GM12878 (cell line): ENCODE measurements around the gene ZNF783. TPM values are rescaled to one million over a fixed set of nuclear protein-coding genes. Genes with fewer than 3 reads are reported as not detected.
A peak's percentile ranks its signal among the peaks of the same experiment; 100 is the strongest.

Source experiments
- ASH2L ChIP-seq: fragments of 300-600, 200-600 bp; sonication (generic); IDR thresholded peaks from 2 replicates; pipeline ENCODE4 v1.6.1; 2017; ENCODE audit warnings: low read depth, mild to moderate bottlenecking, borderline replicate concordance
- ATF7 ChIP-seq: fragments of 450-650 bp; IDR thresholded peaks from 2 replicates; pipeline ENCODE4 v1.6.1; 2016; ENCODE audit warnings: low read depth, mild to moderate bottlenecking
- BACH1 ChIP-seq: fragments of 450-650 bp; IDR thresholded peaks from 2 replicates; pipeline ENCODE4 v1.6.1; 2017; ENCODE audit warnings: mild to moderate bottlenecking, borderline replicate concordance
- BCL11A ChIP-seq: IDR thresholded peaks from 2 replicates; pipeline ENCODE4 v1.6.1; 2011; ENCODE audit warnings: low read depth, low read length
- CEBPB ChIP-seq, 2 experiments: fragments of 150-350 bp in 1 of 2; IDR thresholded peaks; 2 replicates each; pipeline ENCODE4 v1.6.1; 2012 to 2014; ENCODE audit warnings: low read depth in 2 of 2, low read length in 2 of 2, borderline replicate concordance in 1 of 2, inconsistent platforms in 1 of 2
- CHD4 ChIP-seq: fragments of 200-600 bp; sonication (generic); IDR thresholded peaks from 2 replicates; pipeline ENCODE4 v1.6.1; 2016; ENCODE audit warnings: mild to moderate bottlenecking
- EZH2 ChIP-seq: IDR thresholded peaks from 2 replicates; pipeline ENCODE4 v1.6.1; 2012; ENCODE audit warnings: low read depth, mild to moderate bottlenecking, control low read depth, inconsistent platforms, low read length, borderline replicate concordance; ENCODE audit not compliant: control insufficient read depth
- FOXM1 ChIP-seq: IDR thresholded peaks from 2 replicates; pipeline ENCODE4 v1.6.1; 2012; ENCODE audit warnings: low read depth, mild to moderate bottlenecking, inconsistent platforms, low read length, moderate library complexity
- IRF4 ChIP-seq: IDR thresholded peaks from 2 replicates; pipeline ENCODE4 v1.6.1; 2011; ENCODE audit warnings: low read depth, low read length
- JUNB ChIP-seq: IDR thresholded peaks from 2 replicates; pipeline ENCODE4 v1.6.1; 2016; ENCODE audit warnings: antibody characterized with exemption, mild to moderate bottlenecking
- JUND ChIP-seq: IDR thresholded peaks from 2 replicates; pipeline ENCODE4 v1.6.1; 2012; ENCODE audit warnings: low read depth, mild to moderate bottlenecking, low read length, improper control_type of control experiment, moderate library complexity
- LARP7 ChIP-seq: fragments of 450-650 bp; IDR thresholded peaks from 2 replicates; pipeline ENCODE4 v1.6.1; 2017; ENCODE audit warnings: mild to moderate bottlenecking
- MEF2B ChIP-seq: fragments of 450-650 bp; IDR thresholded peaks from 2 replicates; pipeline ENCODE4 v1.6.1; 2018; ENCODE audit warnings: mild to moderate bottlenecking, moderate library complexity; ENCODE audit not compliant: partially characterized antibody, poor library complexity, severe bottlenecking
- MTA3 ChIP-seq: IDR thresholded peaks from 2 replicates; pipeline ENCODE4 v1.6.1; 2012; ENCODE audit warnings: low read length, inconsistent platforms, borderline replicate concordance
- MXI1 ChIP-seq: fragments of 150-350 bp; IDR thresholded peaks from 2 replicates; pipeline ENCODE4 v1.6.1; 2011; ENCODE audit warnings: low read depth, mild to moderate bottlenecking, inconsistent platforms, low read length, improper control_type of control experiment
- NFYB ChIP-seq: IDR thresholded peaks from 2 replicates; pipeline ENCODE4 v1.6.1; 2011; ENCODE audit warnings: low read depth, mild to moderate bottlenecking, low read length, improper control_type of control experiment, moderate library complexity; ENCODE audit not compliant: insufficient read depth
- PAX5 ChIP-seq: IDR thresholded peaks from 2 replicates; pipeline ENCODE4 v1.6.1; 2011; ENCODE audit warnings: low read depth, low read length, borderline replicate concordance
- POLR2A ChIP-seq: IDR thresholded peaks from 2 replicates; pipeline ENCODE4 v1.6.1; 2011; ENCODE audit warnings: low read depth, mild to moderate bottlenecking, low read length
- RAD51 ChIP-seq: fragments of 450-650 bp; IDR thresholded peaks from 2 replicates; pipeline ENCODE4 v1.6.1; 2016; ENCODE audit warnings: moderate library complexity, mild to moderate bottlenecking, inconsistent platforms
- RCOR1 ChIP-seq: conservative IDR thresholded peaks from 2 replicates; pipeline ENCODE4 v1.6.1; 2012; ENCODE audit warnings: low read depth, low read length, improper control_type of control experiment
- SUPT20H ChIP-seq: IDR thresholded peaks from 2 replicates; pipeline ENCODE4 v1.6.1; 2011; ENCODE audit warnings: low read depth, mild to moderate bottlenecking, low read length, moderate library complexity, borderline replicate concordance; ENCODE audit not compliant: control insufficient read depth
- SUZ12 ChIP-seq: fragments of 200-600 bp; sonication (generic); IDR thresholded peaks from one replicate; pipeline ENCODE4 v1.6.1; 2018; ENCODE audit warnings: antibody characterized with exemption, mild to moderate bottlenecking; ENCODE audit not compliant: unreplicated experiment
- USF1 ChIP-seq: IDR thresholded peaks from 2 replicates; pipeline ENCODE4 v1.6.1; 2011; ENCODE audit warnings: borderline replicate concordance, low read depth, mild to moderate bottlenecking, moderate library complexity, mixed read lengths, low read length; ENCODE audit not compliant: insufficient read depth; ENCODE audit errors: extremely low read length
- USF2 ChIP-seq: IDR thresholded peaks from 2 replicates; pipeline ENCODE4 v1.6.1; 2011; ENCODE audit warnings: low read depth, low read length, improper control_type of control experiment, borderline replicate concordance
- ZBED1 ChIP-seq: IDR thresholded peaks from 2 replicates; pipeline ENCODE4 v1.6.1; 2016; ENCODE audit warnings: borderline replicate concordance
- ZNF217 ChIP-seq: fragments of 450-650 bp; IDR thresholded peaks from 2 replicates; pipeline ENCODE4 v1.6.1; 2017; ENCODE audit warnings: antibody characterized with exemption, mild to moderate bottlenecking
- polyA plus RNA-seq, 11 experiments: library from polyadenylated mRNA; depleted of rRNA in 4 of 11; unstranded in 6 of 11; stranded (reverse) in 5 of 11; fragments of >200 nt; fragmentation: Nextera tagmentation in 4 of 11; fragmentation: Illumina TruSeq in 1 of 11; extraction: Ambion mirVana in 4 of 11; extraction: Trizol in 1 of 11; gene quantifications; 1 replicate in 1 of 11; 2 replicates in 10 of 11; pipeline versions ENCODE4 v1.2.1 to v1.2.3, GENCODE V29; 2011 to 2016; ENCODE audit warnings: inconsistent platforms in 2 of 11, missing spikeins in 2 of 11, low read depth in 1 of 11
- total RNA-seq, 4 experiments: library from RNA; depleted of rRNA in 3 of 4; stranded (reverse); fragments of >200 nt in 3 of 4; fragmentation: Illumina TruSeq in 1 of 4; extraction: Trizol in 1 of 4; gene quantifications; 2 replicates each; pipeline versions ENCODE4 v1.2.1 to v1.2.3, GENCODE V29; 2013 to 2021
- TF ChIP-seq, protein P1 (sequence below): fragments of 450-650 bp; IDR thresholded peaks from 2 replicates; pipeline ENCODE4 v1.6.1; 2017; ENCODE audit warnings: mild to moderate bottlenecking

Gene ZNF783
- total and polyA plus RNA-seq, 10 of the 15 experiments (the other 5 are each of a cell fraction or from before 2014, with no cell fraction given): 2.0 to 14.4 (median 6.4) TPM

DNA sequence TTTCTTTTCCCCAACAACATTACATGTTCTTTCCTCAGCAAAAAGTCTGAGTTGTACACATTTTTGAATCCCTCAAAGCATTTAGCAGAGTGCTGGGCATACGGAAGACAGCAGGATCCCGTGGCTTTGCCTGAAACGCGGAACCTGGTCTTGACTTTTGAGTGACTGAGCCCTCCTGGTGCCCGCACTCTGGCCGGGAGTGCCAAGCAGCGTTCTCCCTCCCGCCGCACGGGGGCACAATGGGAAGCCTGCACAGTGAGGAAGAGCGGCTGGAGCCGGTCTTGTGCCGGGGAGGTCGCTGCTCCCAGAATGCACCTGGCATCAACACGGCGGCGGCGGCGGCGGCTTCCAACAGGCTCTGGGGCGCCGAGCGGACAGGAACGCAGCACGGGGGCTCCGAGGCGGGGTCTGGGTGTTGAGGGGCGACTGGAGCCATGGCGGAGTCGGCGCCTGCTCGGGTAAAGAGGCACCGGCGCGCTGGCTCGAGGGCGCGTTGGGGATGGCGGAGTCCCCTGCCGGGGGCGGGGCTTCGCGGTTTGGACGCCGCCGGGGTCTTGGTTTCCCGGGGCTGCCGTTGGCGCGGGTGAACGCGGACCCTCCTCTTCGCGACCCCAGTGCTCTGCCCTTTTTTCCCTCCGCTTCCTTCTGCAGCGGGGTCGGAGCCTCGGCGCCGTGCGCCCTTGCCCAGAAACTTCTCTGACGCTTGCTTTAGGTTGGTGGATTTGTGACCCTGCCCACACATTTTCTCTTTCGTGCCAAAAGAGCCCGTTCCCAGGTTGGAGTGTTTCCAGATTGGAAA lies 22.5 kb upstream of the ZNF783 start, which contains the start of gene ZNF212 (continued):
- TF ChIP-seq, protein P1, sequence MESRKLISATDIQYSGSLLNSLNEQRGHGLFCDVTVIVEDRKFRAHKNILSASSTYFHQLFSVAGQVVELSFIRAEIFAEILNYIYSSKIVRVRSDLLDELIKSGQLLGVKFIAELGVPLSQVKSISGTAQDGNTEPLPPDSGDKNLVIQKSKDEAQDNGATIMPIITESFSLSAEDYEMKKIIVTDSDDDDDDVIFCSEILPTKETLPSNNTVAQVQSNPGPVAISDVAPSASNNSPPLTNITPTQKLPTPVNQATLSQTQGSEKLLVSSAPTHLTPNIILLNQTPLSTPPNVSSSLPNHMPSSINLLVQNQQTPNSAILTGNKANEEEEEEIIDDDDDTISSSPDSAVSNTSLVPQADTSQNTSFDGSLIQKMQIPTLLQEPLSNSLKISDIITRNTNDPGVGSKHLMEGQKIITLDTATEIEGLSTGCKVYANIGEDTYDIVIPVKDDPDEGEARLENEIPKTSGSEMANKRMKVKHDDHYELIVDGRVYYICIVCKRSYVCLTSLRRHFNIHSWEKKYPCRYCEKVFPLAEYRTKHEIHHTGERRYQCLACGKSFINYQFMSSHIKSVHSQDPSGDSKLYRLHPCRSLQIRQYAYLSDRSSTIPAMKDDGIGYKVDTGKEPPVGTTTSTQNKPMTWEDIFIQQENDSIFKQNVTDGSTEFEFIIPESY: no peak
- TF ChIP-seq ZNF217: no peak
- no peak for TF ChIP-seq USF1
- TF ChIP-seq BACH1: peak; percentile 64
- TF ChIP-seq POLR2A: peak; percentile 84
- no peak for TF ChIP-seq ZBED1
- no peak for TF ChIP-seq JUNB
- no peak for TF ChIP-seq MEF2B
- TF ChIP-seq SUPT20H: no peak
- peak; percentile 81 for TF ChIP-seq LARP7
- no peak for TF ChIP-seq JUND
- TF ChIP-seq RCOR1: no peak
- no peak for TF ChIP-seq RAD51
- peak; percentile 98 for TF ChIP-seq ASH2L
- TF ChIP-seq IRF4: no peak
- TF ChIP-seq MTA3: no peak
- no peak for TF ChIP-seq NFYB
- TF ChIP-seq BCL11A: no peak
- no peak for TF ChIP-seq EZH2
- TF ChIP-seq USF2: no peak
- TF ChIP-seq FOXM1: no peak
- TF ChIP-seq CHD4: no peak
- 0 out of 2 replicates have a peak, but pooled peaks have one; percentile 19 for TF ChIP-seq ATF7
- 0 out of 2 replicates have a peak, but pooled peaks have one; percentile 16 for TF ChIP-seq PAX5
- no peak for TF ChIP-seq CEBPB (IDR thresholded peaks at IDR 0.05; ENCODE audit: borderline replicate concordance in 1 of 2, low read depth in 2 of 2, low read length in 2 of 2)
- peak; percentile 65; the same call in 1 of the 2 replicates for TF ChIP-seq MXI1
- TF ChIP-seq SUZ12: no peak
